Hypothalamus (tissue), 51 donors: ENCODE measurements around the gene IVL.

Experiments
- DNase-seq, 51 donors: peaks; one replicate each; lab custom pipeline; 2025; lab: John Stamatoyannopoulos, UW

IVL gene, protein sequence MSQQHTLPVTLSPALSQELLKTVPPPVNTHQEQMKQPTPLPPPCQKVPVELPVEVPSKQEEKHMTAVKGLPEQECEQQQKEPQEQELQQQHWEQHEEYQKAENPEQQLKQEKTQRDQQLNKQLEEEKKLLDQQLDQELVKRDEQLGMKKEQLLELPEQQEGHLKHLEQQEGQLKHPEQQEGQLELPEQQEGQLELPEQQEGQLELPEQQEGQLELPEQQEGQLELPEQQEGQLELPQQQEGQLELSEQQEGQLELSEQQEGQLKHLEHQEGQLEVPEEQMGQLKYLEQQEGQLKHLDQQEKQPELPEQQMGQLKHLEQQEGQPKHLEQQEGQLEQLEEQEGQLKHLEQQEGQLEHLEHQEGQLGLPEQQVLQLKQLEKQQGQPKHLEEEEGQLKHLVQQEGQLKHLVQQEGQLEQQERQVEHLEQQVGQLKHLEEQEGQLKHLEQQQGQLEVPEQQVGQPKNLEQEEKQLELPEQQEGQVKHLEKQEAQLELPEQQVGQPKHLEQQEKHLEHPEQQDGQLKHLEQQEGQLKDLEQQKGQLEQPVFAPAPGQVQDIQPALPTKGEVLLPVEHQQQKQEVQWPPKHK

GRCh38 chr1:152907686-152908601, at the start of gene IVL:
IVL (plus strand) TSS chr1:152908546; CDS start chr1:152909798, 1,252 bp downstream.
- DNase-seq: no peak

- no peak for DNase-seq
Measured at GRCh38 chr1:152859696-152860095, 48.6 kb upstream of the IVL start, which contains the start of gene LCE7A. LCE7A (plus strand) TSS chr1:152859996; CDS start chr1:152860698, 702 bp downstream.

DNA sequence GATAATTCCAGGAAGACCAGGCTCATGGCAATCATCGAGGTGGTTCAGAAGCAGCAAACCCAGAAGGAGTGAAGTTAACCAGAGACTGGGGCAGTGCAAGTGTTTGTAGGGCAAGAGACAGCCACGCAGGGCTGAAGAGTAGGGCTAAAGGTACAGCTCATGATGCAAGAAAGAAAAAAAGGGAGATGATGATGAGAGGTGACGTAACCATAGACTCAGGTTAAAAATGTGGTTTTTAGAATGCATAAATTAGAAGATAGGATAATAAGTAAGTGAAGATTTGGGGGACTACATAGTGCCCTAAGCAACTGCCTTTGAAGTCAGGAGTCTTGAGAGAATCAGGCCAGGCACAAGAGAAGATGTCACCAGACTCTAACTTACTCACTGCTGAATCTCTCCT, 48.2 kb upstream of the IVL start:
- no peak for DNase-seq

DNA sequence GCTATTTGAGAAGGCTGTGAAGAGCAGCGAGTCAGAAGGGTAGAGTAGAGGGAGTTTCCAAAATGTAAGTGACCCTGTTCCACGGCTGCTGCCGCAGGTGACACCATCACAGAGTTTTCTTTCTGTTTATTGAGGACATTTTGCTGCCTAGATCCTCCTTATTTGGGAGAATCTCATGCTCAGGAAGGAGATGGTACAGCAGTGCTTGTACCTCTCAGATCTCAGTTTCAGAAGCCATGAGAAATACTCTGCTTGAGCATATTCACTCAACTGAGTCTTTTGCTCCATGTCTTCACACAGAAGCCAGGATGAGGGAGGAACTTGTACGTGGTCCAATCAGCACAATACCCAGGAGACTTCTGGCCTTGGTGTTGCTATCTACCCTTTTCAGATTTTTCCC, 47.0 kb upstream of the IVL start:
- DNase-seq: no peak

GRCh38 chr1:152864443-152864842, 43.9 kb upstream of the IVL start:
- DNase-seq: no peak

DNA sequence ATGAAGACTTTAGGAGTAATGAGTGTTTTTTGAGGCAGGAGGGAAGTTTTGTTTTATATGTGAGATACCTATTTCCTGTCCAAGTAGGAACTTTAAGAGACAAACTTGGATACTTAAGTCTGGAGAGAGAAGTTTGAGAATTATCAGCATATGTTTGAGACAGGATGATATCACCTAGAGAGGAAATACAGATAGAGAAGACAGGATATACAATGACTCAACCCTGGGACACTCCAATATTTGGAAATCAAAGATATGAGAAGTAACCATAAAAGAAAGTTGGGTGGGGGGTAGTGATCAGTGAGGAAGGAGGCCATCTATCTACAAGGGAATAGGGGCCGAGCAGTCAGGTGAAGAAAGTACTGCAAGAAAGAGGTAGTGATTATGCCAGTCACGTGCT, 42.0 kb upstream of the IVL start:
- no peak for DNase-seq

DNA sequence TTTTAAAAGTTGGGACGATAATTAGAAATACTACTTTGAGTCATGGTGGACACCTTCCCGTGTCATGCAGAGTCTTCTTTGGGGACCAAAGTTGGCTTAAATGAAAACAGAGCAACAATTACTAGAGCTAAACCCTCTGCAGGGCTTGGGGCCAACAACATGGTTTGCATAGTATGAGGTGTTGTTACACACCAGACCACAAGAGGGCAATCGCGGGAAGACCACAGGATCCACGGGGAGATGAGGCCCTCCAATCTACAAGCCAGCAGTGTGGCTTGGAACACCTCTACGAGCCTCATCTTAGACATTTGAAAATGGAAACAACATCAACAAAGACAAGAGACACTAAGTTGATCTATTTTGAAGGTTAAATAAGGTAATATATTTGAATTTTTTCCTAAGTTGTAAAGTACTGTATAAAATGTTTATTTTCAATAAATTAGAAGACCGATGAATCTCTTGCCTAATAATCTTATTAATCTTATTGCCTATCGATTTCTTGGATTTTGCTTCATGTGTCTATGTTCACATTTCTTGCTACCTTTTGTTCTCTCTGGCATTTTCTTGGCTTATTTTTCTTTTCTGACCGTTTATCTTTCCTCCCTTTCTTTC, 38.4 kb upstream of the IVL start:
- peak in 36 of 51 donors; percentile 1 to 72 (median 32) for DNase-seq

DNA sequence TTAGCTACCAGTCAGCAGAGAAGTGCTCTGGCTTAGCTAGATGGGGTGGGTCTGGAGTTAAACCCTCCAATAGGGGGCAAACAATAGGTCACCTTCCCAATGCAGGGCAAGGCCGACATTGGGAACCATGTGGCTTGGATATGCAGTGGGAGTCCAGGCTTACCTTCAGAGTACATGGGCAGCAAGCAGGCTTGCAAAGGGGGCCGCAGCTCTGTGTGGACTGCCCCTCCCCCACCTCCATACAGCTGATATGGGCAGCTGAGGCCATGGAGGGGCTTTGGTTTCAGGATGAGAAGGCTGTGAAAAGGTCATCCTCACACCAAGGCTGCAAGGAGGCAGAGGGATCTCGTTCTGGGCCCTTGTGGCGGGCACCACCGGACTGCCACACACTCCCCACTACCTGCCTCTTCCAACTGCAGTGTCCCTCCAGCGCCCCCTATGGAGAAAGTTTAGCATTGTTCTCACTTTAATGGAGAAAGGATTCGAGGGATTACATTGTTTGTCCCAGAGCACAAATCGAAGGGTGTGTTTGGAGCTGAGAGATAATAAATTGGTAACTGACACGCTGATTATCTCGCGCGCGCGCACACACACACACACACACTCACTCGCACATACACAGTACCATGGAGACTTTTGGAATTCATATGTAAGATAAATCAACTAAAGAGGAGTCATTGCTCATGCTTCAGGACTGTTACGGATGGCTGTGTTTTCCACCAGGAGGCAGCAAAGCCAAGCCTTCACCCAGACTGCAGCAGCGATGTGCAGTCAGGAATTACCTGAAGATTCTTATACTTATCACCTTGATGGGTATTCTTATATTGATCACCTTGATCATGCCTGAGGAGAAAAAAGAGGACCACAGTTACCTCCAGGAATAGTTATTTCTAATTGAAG, 37.3 kb upstream of the IVL start:
- peak in 3 of 51 donors; percentile 0 to 8 (median 4) for DNase-seq

- DNase-seq: no peak
Measured at GRCh38 chr1:152871731-152872126, 36.6 kb upstream of the IVL start.

GRCh38 chr1:152873495-152873894, 34.9 kb upstream of the IVL start:
- DNase-seq: no peak

- DNase-seq: no peak
Measured at GRCh38 chr1:152876827-152877226, 31.5 kb upstream of the IVL start.

- no peak for DNase-seq
Measured at GRCh38 chr1:152878042-152878441, 30.3 kb upstream of the IVL start, which contains the start of gene SMCP. SMCP (plus strand) TSS chr1:152878322; CDS start chr1:152884423, 6,101 bp downstream.

- DNase-seq: no peak
Measured at GRCh38 chr1:152879559-152880198, 28.7 kb upstream of the IVL start.

DNA sequence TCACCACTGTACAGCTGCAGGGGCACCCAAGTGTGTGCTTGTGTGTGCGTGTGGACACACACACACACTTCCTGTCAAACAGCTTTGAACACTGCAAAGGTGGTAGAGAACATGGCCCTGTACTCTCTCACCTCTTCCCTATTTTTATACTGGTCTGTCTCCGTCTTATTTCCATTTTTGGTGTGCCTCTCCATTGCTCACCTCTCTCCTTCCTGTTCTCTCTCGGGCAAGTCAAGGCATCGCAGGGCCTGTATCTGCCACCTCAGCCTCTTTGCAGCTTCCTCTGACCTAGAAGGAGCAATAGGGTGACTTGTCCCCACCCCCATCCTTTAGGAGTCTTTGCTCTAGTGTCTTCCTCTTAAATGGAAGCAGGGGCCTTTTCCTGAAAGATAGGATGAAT, 28.0 kb upstream of the IVL start:
- no peak for DNase-seq

DNA sequence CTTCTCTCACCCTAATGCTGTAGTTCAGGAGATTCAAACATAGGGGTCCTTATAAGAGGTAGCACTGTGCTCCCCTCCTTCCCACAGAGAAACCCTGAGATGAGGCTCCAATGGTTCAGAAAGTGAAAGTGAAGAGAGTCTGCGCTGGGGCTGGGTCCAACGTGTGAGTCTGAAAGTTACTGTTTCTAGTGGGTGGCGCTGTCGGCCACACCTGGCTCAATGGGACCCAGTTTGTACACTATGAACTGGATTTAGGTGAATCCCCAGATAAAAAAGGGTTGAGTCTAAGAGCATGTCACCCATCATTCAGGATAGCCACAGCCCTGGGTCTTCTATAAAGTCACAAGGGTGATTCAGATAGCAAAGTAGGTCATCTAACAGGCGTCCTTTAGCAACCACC, 27.4 kb upstream of the IVL start:
- no peak for DNase-seq

- DNase-seq: no peak
Measured at GRCh38 chr1:152884085-152884484, 24.3 kb upstream of the IVL start.

- no peak for DNase-seq
Measured at GRCh38 chr1:152884506-152884905, 23.8 kb upstream of the IVL start.

GRCh38 chr1:152884966-152885624, 23.3 kb upstream of the IVL start:
- DNase-seq: no peak

GRCh38 chr1:152886085-152886484, 22.3 kb upstream of the IVL start:
- DNase-seq: no peak
